Activated CD8-positive, alpha-beta T cell treated with anti-CD3 and anti-CD28 coated beads for 36 hours (primary cell): ENCODE results near the gene RFNG. TPM values are rescaled to one million over a fixed set of nuclear protein-coding genes. Genes with fewer than 3 reads are reported as not detected.
A peak's percentile ranks its signal among the peaks of the same experiment; 100 is the strongest.

Experiments used
- ATAC-seq: fragments of 200-7000 bp; cut with Tn5 transposase; one replicate; pipeline ENCODE4 v1.10.0; 2021; ENCODE audit warnings: mild to moderate bottlenecking, moderate library complexity
- CTCF ChIA-PET: fragments of 350-600 bp; sonication (Branson Sonifier 250); formaldehyde crosslinking; loops from one replicate; lab custom pipeline; 2021; ENCODE audit warnings: antibody characterized with exemption; lab: Charles Lee
- POLR2A ChIA-PET: fragments of 350-600 bp; sonication (Branson Sonifier 250); formaldehyde crosslinking; loops from one replicate; lab custom pipeline; 2021; ENCODE audit warnings: antibody characterized with exemption; lab: Charles Lee
- DNase-seq: peaks from one replicate; pipeline ENCODE4 v3.0.0-alpha.2; 2020
- H3K27ac Mint-ChIP-seq: one replicate; pipeline ENCODE4 v1.8.0; 2021; ENCODE audit warnings: mild to moderate bottlenecking, mixed read lengths
- H3K27me3 Mint-ChIP-seq: one replicate; pipeline ENCODE4 v1.8.0; 2021; ENCODE audit warnings: mixed read lengths
- H3K36me3 Mint-ChIP-seq: one replicate; pipeline ENCODE4 v1.8.0; 2021; ENCODE audit warnings: low read depth, mixed read lengths
- H3K4me1 Mint-ChIP-seq: one replicate; pipeline ENCODE4 v1.8.0; 2021; ENCODE audit warnings: low read depth, mixed read lengths
- H3K4me3 Mint-ChIP-seq: one replicate; pipeline ENCODE4 v1.8.0; 2021; ENCODE audit warnings: mild to moderate bottlenecking, moderate library complexity, mixed read lengths
- H3K9me3 Mint-ChIP-seq: one replicate; pipeline ENCODE4 v1.8.0; 2021; ENCODE audit warnings: mixed read lengths
- intact Hi-C: fragments of 100-400 bp; cut with micrococcal nuclease; formaldehyde crosslinking; loops from one replicate; pipeline ENCODE4 v1.10.0; 2022
- total RNA-seq, 2 experiments: library from RNA; stranded (reverse); gene quantifications; one replicate each; pipeline ENCODE4 v1.2.3, GENCODE V29; 2021
- TF ChIP-seq, protein P1 (sequence below): fragments of 200-600 bp; IDR thresholded peaks from one replicate; pipeline ENCODE4 v1.8.0; 2022; ENCODE audit warnings: antibody characterized with exemption, mild to moderate bottlenecking

RFNG gene
- total RNA-seq, 2 experiments from 2014 or later = 14.2 to 15.3 TPM

DNA sequence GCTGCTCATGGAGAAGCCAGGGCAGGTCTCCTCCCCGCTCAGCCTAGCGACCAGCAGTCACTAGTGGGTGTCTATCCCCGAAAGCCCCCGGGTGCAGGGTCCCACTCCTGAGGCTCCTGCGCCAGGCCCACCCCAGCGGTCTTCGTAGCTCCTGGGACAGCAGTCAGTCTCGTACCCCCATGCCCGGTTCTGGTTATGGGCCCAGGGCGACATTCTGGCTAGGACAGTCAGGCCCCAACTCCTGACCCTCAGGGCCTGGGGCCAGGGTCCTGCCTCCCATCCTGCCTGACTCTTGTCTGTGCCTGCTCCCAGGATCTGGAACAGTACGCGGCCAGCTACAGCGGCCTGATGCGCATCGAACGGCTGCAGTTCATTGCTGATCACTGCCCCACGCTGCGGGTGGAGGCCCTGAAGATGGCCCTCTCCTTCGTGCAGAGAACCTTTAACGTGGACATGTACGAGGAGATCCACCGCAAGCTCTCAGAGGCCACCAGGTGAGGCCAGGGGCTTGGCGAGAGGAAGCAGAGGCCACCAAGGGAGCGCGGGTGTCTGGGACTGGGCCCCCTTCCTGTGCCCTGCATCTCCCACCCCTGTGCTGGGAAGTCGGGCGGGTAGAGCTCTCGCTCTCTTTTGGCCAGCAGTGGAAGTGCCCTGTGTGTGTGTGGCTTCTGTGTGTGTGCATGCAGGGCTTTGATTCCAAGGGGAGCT is 2.1 kb upstream of the RFNG start:
- H3K36me3 Mint-ChIP-seq = peaks cover 2% of the 10 kb centered on the region
- H3K27me3 Mint-ChIP-seq = no peaks in the 10 kb centered on the region
- ChIA-PET CTCF (no interaction called here), POLR2A (interaction anchor here (0.7 to 9.3 kb wide), 4 partner anchors 10 to 38 kb away, joined by 4 to 98 read pairs (median 4); partner anchors contain the start of gene DUS1L)
- H3K4me1 Mint-ChIP-seq = peaks cover 19% of the 10 kb centered on the region
- TF ChIP-seq, protein P1, sequence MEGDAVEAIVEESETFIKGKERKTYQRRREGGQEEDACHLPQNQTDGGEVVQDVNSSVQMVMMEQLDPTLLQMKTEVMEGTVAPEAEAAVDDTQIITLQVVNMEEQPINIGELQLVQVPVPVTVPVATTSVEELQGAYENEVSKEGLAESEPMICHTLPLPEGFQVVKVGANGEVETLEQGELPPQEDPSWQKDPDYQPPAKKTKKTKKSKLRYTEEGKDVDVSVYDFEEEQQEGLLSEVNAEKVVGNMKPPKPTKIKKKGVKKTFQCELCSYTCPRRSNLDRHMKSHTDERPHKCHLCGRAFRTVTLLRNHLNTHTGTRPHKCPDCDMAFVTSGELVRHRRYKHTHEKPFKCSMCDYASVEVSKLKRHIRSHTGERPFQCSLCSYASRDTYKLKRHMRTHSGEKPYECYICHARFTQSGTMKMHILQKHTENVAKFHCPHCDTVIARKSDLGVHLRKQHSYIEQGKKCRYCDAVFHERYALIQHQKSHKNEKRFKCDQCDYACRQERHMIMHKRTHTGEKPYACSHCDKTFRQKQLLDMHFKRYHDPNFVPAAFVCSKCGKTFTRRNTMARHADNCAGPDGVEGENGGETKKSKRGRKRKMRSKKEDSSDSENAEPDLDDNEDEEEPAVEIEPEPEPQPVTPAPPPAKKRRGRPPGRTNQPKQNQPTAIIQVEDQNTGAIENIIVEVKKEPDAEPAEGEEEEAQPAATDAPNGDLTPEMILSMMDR = no peak
- no peaks in the 10 kb centered on the region for H3K9me3 Mint-ChIP-seq
- peak overlapping the region; percentile 25 for H3K27ac Mint-ChIP-seq
- no peak for DNase-seq
- peak overlapping the region; percentile 82 for H3K4me3 Mint-ChIP-seq
- no peak for ATAC-seq
- intact Hi-C loops = no loop called here

DNA sequence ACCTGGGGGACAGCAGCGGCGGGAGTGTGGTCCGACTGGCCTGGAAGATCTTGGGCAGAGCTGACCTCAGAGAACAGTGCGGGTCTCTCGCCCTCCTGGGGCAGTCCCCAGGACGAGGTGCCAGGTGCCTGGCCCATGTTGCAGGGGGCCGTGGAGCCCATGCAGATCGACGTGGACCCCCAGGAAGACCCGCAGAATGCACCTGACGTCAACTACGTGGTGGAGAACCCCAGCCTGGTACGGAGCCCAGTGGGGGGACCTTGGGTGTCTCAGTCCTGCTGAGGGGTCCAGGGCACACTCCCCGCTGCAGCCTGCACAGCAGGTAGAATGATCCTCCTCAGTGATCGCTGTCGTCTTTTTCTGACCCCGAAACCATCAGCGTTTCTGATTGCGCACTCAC is 1.5 kb upstream of the RFNG start:
- Mint-ChIP-seq H3K4me3 (peak overlapping the region; percentile 82), H3K36me3 (peaks cover 2% of the 10 kb centered on the region), H3K9me3 (no peaks in the 10 kb centered on the region), H3K27me3 (no peaks in the 10 kb centered on the region), H3K4me1 (peaks cover 19% of the 10 kb centered on the region), H3K27ac (peak overlapping the region; percentile 25)
- TF ChIP-seq, protein P1 = no peak
- ATAC-seq (no peak), DNase-seq (no peak)
- POLR2A ChIA-PET = interaction anchor here (1.3 to 9.3 kb wide), 4 partner anchors 11 to 39 kb away, joined by 4 to 98 read pairs (median 4); partner anchors contain the start of gene DUS1L
- CTCF ChIA-PET = no interaction called here
- intact Hi-C loops = no loop called here

DNA sequence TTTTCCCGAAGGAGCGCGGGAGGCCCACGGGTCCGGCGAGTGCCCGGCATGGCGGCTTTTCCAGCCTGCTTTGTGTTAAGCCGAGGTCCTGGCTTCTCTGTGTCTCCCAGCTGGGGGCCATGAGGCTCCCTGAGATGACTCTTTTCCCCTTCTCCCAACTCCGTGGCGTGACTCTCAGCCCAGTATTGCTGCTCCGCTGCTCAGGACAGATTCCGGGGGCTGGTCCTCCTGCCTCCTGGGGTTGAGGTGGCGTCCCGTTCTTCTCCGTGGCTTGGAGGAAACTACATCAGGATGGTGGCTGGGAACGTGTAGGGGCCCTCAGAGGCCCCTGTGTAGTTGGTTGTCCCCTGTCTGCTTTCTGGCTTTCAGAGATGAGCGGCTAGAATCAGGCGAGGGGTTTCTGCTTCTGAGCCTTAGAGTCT is 1.0 kb upstream of the RFNG start:
- ChIA-PET CTCF (interaction anchor here (1.0 to 1.2 kb wide), 3 partner anchors 22 to 102 kb away, joined by 3 read pairs; no protein-coding TSS in a partner anchor), POLR2A (interaction anchor here (1.3 to 9.3 kb wide), 4 partner anchors 11 to 39 kb away, joined by 4 to 98 read pairs (median 4); partner anchors contain the start of gene DUS1L)
- H3K36me3 Mint-ChIP-seq = peaks cover 2% of the 10 kb centered on the region
- DNase-seq = no peak
- ATAC-seq = no peak
- TF ChIP-seq, protein P1 = no peak
- H3K4me3 Mint-ChIP-seq = peak overlapping the region; percentile 82
- no peaks in the 10 kb centered on the region for H3K27me3 Mint-ChIP-seq
- intact Hi-C loops = no loop called here
- H3K9me3 Mint-ChIP-seq = no peaks in the 10 kb centered on the region
- peak overlapping the region; percentile 15 for H3K27ac Mint-ChIP-seq
- peaks cover 19% of the 10 kb centered on the region for H3K4me1 Mint-ChIP-seq

DNA sequence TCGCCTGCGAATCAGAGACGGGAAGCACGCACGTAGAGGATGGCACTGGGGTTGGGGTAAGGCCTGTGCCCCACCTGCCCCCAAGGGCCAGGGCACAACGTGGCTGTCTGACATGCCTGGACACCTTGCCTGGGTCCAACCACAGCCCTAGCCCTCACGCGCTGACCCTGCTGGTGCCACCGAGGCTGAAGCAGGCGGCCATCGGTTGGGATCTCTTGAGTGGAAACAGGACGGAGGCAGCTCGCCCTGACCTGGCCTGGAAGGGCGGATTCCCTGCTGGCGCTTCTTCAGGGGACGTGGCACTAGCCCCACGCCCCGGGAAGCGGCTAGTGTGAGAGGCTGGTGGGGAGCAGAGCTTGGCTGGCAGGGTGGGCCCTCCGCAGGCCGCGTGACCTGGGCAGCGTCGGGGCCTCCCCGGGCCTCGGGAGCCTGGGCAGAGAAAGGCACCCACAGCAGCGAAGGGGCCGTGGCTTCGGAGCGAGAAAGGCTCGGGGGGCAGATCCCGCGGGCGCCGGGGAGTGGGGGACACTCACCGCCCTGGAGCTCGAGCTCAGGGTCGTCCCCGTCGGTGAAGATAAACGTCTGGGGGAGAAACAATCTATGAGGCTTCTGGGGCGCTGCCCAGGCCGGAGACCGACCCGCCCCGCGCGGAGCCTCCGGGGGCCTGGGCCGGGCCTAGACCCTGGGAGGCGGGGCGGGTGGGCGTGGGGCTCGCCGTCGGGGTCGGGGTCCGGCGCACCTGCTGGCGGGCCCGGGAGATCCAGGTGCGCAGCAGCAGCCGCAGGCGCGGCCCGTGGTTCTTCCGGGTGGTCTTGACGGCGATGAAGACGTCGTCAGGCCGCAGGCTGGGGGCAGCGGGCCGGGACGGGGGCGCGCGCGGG is 610 bp downstream of the RFNG start:
- TF ChIP-seq, protein P1 = no peak
- H3K9me3 Mint-ChIP-seq = no peaks in the 10 kb centered on the region
- POLR2A ChIA-PET = interaction anchor here (1.0 to 9.3 kb wide), 6 partner anchors 13 to 104 kb away, joined by 3 to 98 read pairs (median 4); partner anchors contain the start of genes DCXR and DUS1L
- ATAC-seq (peak; percentile 17), DNase-seq (no peak)
- peaks cover 22% of the 10 kb centered on the region for H3K4me1 Mint-ChIP-seq
- CTCF ChIA-PET = interaction anchor here (1.0 to 2.0 kb wide), 4 partner anchors 12 to 91 kb away, joined by 3 to 11 read pairs (median 6); partner anchors contain the start of gene DCXR
- peak overlapping the region; percentile 81 for H3K4me3 Mint-ChIP-seq
- peaks cover 2% of the 10 kb centered on the region for H3K36me3 Mint-ChIP-seq
- H3K27me3 Mint-ChIP-seq = no peaks in the 10 kb centered on the region
- H3K27ac Mint-ChIP-seq = peak overlapping the region; percentile 75
- intact Hi-C loops = no loop called here
